OCI-LY1 (cell line): Measurements from ENCODE around the gene GSC2.

Experiments used
- H2AFZ ChIP-seq: fragments of 200-600 bp; sonication (generic), shearing (Covaris generic); 2 replicates; pipeline ENCODE4 v1.6.0; 2014; ENCODE audit warnings: antibody characterized with exemption, mild to moderate bottlenecking, low read length
- H3F3A ChIP-seq: fragments of 200-600 bp; sonication (generic), shearing (Covaris generic); 2 replicates; pipeline ENCODE4 v1.6.0; 2014; ENCODE audit warnings: mild to moderate bottlenecking, antibody characterized with exemption, low read length, moderate library complexity; ENCODE audit not compliant: insufficient read depth
- H3K27ac ChIP-seq: fragments of 200-600 bp; sonication (generic); 2 replicates; pipeline ENCODE4 v1.5.1; 2014; ENCODE audit warnings: low read length, mixed run types, mild to moderate bottlenecking, low read depth; ENCODE audit not compliant: poor library complexity, severe bottlenecking
- H3K27me3 ChIP-seq: fragments of 200-600 bp; sonication (generic); 2 replicates; pipeline ENCODE4 v1.6.0; 2014; ENCODE audit warnings: antibody characterized with exemption, mild to moderate bottlenecking, low read length, moderate library complexity; ENCODE audit not compliant: insufficient read depth
- H3K36me3 ChIP-seq: fragments of 200-600 bp; sonication (generic); 2 replicates; pipeline ENCODE4 v1.6.1; 2014; ENCODE audit warnings: mild to moderate bottlenecking, antibody characterized with exemption, low read length, moderate library complexity, mixed read lengths; ENCODE audit not compliant: insufficient read depth
- H3K4me1 ChIP-seq: fragments of 200-600 bp; sonication (generic); 2 replicates; pipeline ENCODE4 v1.5.1; 2014; ENCODE audit warnings: mild to moderate bottlenecking, low read length, moderate library complexity; ENCODE audit not compliant: insufficient read depth, severe bottlenecking
- H3K4me2 ChIP-seq: fragments of 200-600 bp; sonication (generic), shearing (Covaris generic); 2 replicates; pipeline ENCODE4 v1.6.1; 2014; ENCODE audit warnings: low read length
- H3K4me3 ChIP-seq: fragments of 200-600 bp; sonication (generic); 2 replicates; pipeline ENCODE4 v1.5.1; 2014; ENCODE audit warnings: low read length, low read depth, mild to moderate bottlenecking, mixed read lengths; ENCODE audit not compliant: poor library complexity, severe bottlenecking
- H3K79me2 ChIP-seq: fragments of 200-600 bp; shearing (Covaris generic); 2 replicates; pipeline ENCODE4 v1.6.1; 2016; ENCODE audit warnings: mixed run types, low read length, mixed read lengths; ENCODE audit not compliant: insufficient read depth
- H3K9ac ChIP-seq: fragments of 200-600 bp; sonication (generic), shearing (Covaris generic); 2 replicates; pipeline ENCODE4 v1.6.1; 2014; ENCODE audit warnings: mild to moderate bottlenecking, low read length, mixed read lengths
- H3K9me2 ChIP-seq: fragments of 200-600 bp; sonication (generic), shearing (Covaris generic); 2 replicates; pipeline ENCODE4 v1.6.1; 2014; ENCODE audit warnings: low read depth, mild to moderate bottlenecking, low read length, mixed read lengths
- H3K9me3 ChIP-seq: fragments of 200-600 bp; shearing (Covaris generic); 2 replicates; pipeline ENCODE4 v1.6.1; 2014; ENCODE audit warnings: low read length, mixed read lengths
- H4K20me1 ChIP-seq: fragments of 200-600 bp; sonication (generic), shearing (Covaris generic); 2 replicates; pipeline ENCODE4 v1.6.0; 2016; ENCODE audit warnings: mild to moderate bottlenecking, low read length; ENCODE audit not compliant: insufficient read depth
- CTCF ChIP-seq: fragments of 200-600 bp; sonication (generic), shearing (Covaris generic); IDR thresholded peaks from 2 replicates; pipeline ENCODE4 v1.5.1; 2017; ENCODE audit warnings: mild to moderate bottlenecking, antibody characterized with exemption, low read length, moderate library complexity, mixed read lengths
- EZH2 ChIP-seq: fragments of 200-600 bp; sonication (generic), shearing (Covaris generic); IDR thresholded peaks from 2 replicates; pipeline ENCODE4 v1.8.0; 2017; ENCODE audit warnings: borderline replicate concordance, mixed run types, mild to moderate bottlenecking, antibody characterized with exemption, low read length, moderate library complexity, mixed read lengths

GSC2 gene

GRCh38 chr22:19178657-19179496 lies 28.8 kb upstream of the GSC2 start, which contains the start of gene SLC25A1:
Gene SLC25A1 (minus strand): TSS chr22:19178736. CDS start chr22:19178673, 63 bp downstream.
- no peaks in the 10 kb centered on the region for H3F3A ChIP-seq
- H2AFZ ChIP-seq = peak within 1 kb of the TSS; percentile 13; the same call in 1 of the 2 replicates
- H3K27me3 ChIP-seq = no peaks in the 10 kb centered on the region; the same call in 1 of the 2 replicates
- H3K4me1 ChIP-seq = peaks cover 47% of the 10 kb centered on the region
- TF ChIP-seq CTCF = no peak
- no peak for TF ChIP-seq EZH2
- H3K27ac ChIP-seq = peak within 1 kb of the TSS; percentile 58
- H3K9me2 ChIP-seq = no peaks in the 10 kb centered on the region
- H3K4me3 ChIP-seq = peak within 1 kb of the TSS; percentile 82
- peaks cover 7% of the 10 kb centered on the region; the same call in 1 of the 2 replicates for H3K36me3 ChIP-seq
- no peaks in the 10 kb centered on the region for H3K9me3 ChIP-seq
- H3K79me2 ChIP-seq = no peaks in the 10 kb centered on the region
- peak within 1 kb of the TSS; percentile 94 for H3K4me2 ChIP-seq
- peak within 1 kb of the TSS; percentile 88 for H3K9ac ChIP-seq
- H4K20me1 ChIP-seq = no peaks in the 10 kb centered on the region

GRCh38 chr22:19178065-19178656 lies 28.1 kb upstream of the GSC2 start:
- Histone ChIP-seq H2AFZ (no peak overlapping the region), H4K20me1 (no peaks in the 10 kb centered on the region)

More at GRCh38 chr22:19178065-19178656, 28.1 kb upstream of the GSC2 start:
- Histone ChIP-seq H3K9ac (peak overlapping the region; percentile 88), H3K36me3 (peaks cover 7% of the 10 kb centered on the region; the same call in 1 of the 2 replicates), H3K4me1 (peaks cover 54% of the 10 kb centered on the region), H3K4me2 (peak overlapping the region; percentile 94), H3K9me2 (no peaks in the 10 kb centered on the region), H3F3A (no peaks in the 10 kb centered on the region), H3K4me3 (peak overlapping the region; percentile 82), H3K27ac (peak overlapping the region; percentile 58), H3K27me3 (no peaks in the 10 kb centered on the region; the same call in 1 of the 2 replicates), H3K9me3 (no peaks in the 10 kb centered on the region), H3K79me2 (no peaks in the 10 kb centered on the region)
- no peak for TF ChIP-seq EZH2
- no peak for TF ChIP-seq CTCF
